Stomach (tissue), 9 donors: ENCODE measurements around the gene SORCS1. TPM values are rescaled to one million over a fixed set of nuclear protein-coding genes. Genes with fewer than 3 reads are reported as not detected.

Experiments used
- DNase-seq, 2 donors: peaks; one replicate each; pipeline versions ENCODE4 v3.0.0 to v3.0.0-alpha.2; 2013 to 2019
- H3K27ac ChIP-seq, 5 donors: fragments of 200-600 bp in 4 of 5; sonication (generic) in 4 of 5; one replicate each; pipeline ENCODE4 v1.5.1; 2013 to 2019; ENCODE audit warnings: mild to moderate bottlenecking in 1 of 5, moderate library complexity in 1 of 5
- H3K27me3 ChIP-seq, 3 donors: fragments of 200-600 bp; sonication (generic); one replicate each; pipeline ENCODE4 v1.5.1; 2017 to 2019; ENCODE audit warnings: mixed run types in 1 of 3
- H3K36me3 ChIP-seq, 4 donors: fragments of 200-600 bp; sonication (generic); 1 replicate in 3 of 4; 2 replicates in 1 of 4; pipeline ENCODE4 v1.5.1; 2016 to 2019
- H3K4me1 ChIP-seq, 4 donors: fragments of 200-600 bp; sonication (generic); one replicate each; pipeline ENCODE4 v1.5.1; 2016 to 2019
- H3K4me3 ChIP-seq, 4 donors: fragments of 200-600 bp; sonication (generic) in 3 of 4; one replicate each; pipeline ENCODE4 v1.5.1; 2016 to 2019; ENCODE audit warnings: mild to moderate bottlenecking in 1 of 4
- H3K9me3 ChIP-seq, 4 donors: fragments of 200-600 bp; sonication (generic); one replicate each; pipeline ENCODE4 v1.5.1; 2016 to 2019
- CTCF ChIP-seq, 7 experiments: fragments of 450-650 bp in 4 of 7; fragments of 200-600 bp in 3 of 7; sonication (generic) in 3 of 7; IDR thresholded peaks; one replicate each; pipeline ENCODE4 v1.5.1; 2016 to 2019; ENCODE audit warnings: antibody characterized with exemption in 7 of 7, control low read depth in 2 of 7, mild to moderate bottlenecking in 1 of 7
- EP300 ChIP-seq: sonication (generic); formaldehyde crosslinking; IDR thresholded peaks from one replicate; pipeline ENCODE4 v1.6.1; 2017; ENCODE audit warnings: antibody characterized with exemption
- POLR2A ChIP-seq, 4 donors: fragments of 450-650 bp; IDR thresholded peaks; one replicate each; pipeline ENCODE4 v1.6.1; 2016; ENCODE audit warnings: antibody characterized with exemption in 4 of 4, control low read depth in 2 of 4, mild to moderate bottlenecking in 1 of 4, moderate library complexity in 1 of 4
- POLR2AphosphoS5 ChIP-seq, 3 donors: sonication (generic); formaldehyde crosslinking; IDR thresholded peaks; one replicate each; pipeline ENCODE4 v1.6.1; 2016; ENCODE audit warnings: antibody characterized with exemption in 3 of 3
- WGBS, 5 donors: extraction: QIAGEN DNeasy Blood & Tissue Kit in 3 of 5; methylation state at CpG; one replicate each; pipeline versions ENCODE4 v1.1.5 to v1.1.7; 2013 to 2018; 5-methylcytosine and 5-hydroxymethylcytosine counted together
- intact Hi-C: fragments of 100-400 bp; cut with DNase I; formaldehyde crosslinking; loops from one replicate; pipeline ENCODE4 v1.15.1; 2023; ENCODE audit warnings: low total_unique reads
- polyA plus RNA-seq, 3 donors: library from polyadenylated mRNA; stranded (reverse); fragments of 200-250 nt; gene quantifications; one replicate each; pipeline ENCODE4 v1.2.3, GENCODE V29; 2013
- total RNA-seq, 5 donors: library from RNA; depleted of rRNA; stranded (reverse); fragments of >200 nt; gene quantifications; one replicate each; pipeline versions ENCODE4 v1.1.0 to v1.2.3, GENCODE V29; 2014 to 2016
- donor health status: healthy with polysubstance abuse.
- donor health status: Bipolar disorder and iron deficiency.
- donor health status: healthy.

The SORCS1 gene
- total and polyA plus RNA-seq, 8 donors = 0.25 to 10.1 (median 0.69) TPM

- 11 to 20% (median 15%) methylated on average over 7 of the region's 7 CpGs for WGBS, 5 donors
- H3K4me1 ChIP-seq = peaks cover 0 to 26% (median 8%) of the 10 kb centered on the region in 4 donors
- H3K4me3 ChIP-seq = peak overlapping the region; percentile 18 to 55 (median 50)
- no peaks in the 10 kb centered on the region for H3K36me3 ChIP-seq
- intact Hi-C loops = no loop called here
- peaks cover 0 to 5% (median 0%) of the 10 kb centered on the region in 4 donors for H3K9me3 ChIP-seq
- peak in 1 of 2 donors; percentile 33 for DNase-seq
- peak overlapping the region in 1 of 5 donors; percentile 70 for H3K27ac ChIP-seq
- H3K27me3 ChIP-seq = peaks cover 0 to 60% (median 18%) of the 10 kb centered on the region in 3 donors
- no peak for TF ChIP-seq POLR2A (IDR thresholded peaks at IDR 0.05)
- no peak for TF ChIP-seq EP300
- no peak for TF ChIP-seq POLR2AphosphoS5 (IDR thresholded peaks at IDR 0.05)
- no peak for TF ChIP-seq CTCF (IDR thresholded peaks at IDR 0.05)
Measured at GRCh38 chr10:107163076-107163855, 1.2 kb downstream of the SORCS1 start.

GRCh38 chr10:107160866-107161265, 3.6 kb downstream of the SORCS1 start:
- Histone ChIP-seq H3K4me1 (peaks cover 0 to 26% (median 8%) of the 10 kb centered on the region in 4 donors), H3K27me3 (peaks cover 0 to 39% (median 18%) of the 10 kb centered on the region in 3 donors), H3K9me3 (peaks cover 0 to 5% (median 0%) of the 10 kb centered on the region in 4 donors), H3K36me3 (no peaks in the 10 kb centered on the region), H3K4me3 (no peak overlapping the region), H3K27ac (no peak overlapping the region)
- intact Hi-C loops = no loop called here
- no peak for DNase-seq
- 35 to 54% (median 46%) methylated on average over 3 of the region's 3 CpGs for WGBS, 5 donors
- TF ChIP-seq CTCF (IDR thresholded peaks at IDR 0.05) (no peak), EP300 (no peak), POLR2A (IDR thresholded peaks at IDR 0.05) (no peak), POLR2AphosphoS5 (IDR thresholded peaks at IDR 0.05) (no peak)

GRCh38 chr10:107159871-107160270, 4.6 kb downstream of the SORCS1 start:
- TF ChIP-seq POLR2AphosphoS5 (IDR thresholded peaks at IDR 0.05) (no peak), POLR2A (IDR thresholded peaks at IDR 0.05) (no peak), EP300 (no peak), CTCF (IDR thresholded peaks at IDR 0.05) (no peak)
- no peaks in the 10 kb centered on the region for H3K36me3 ChIP-seq
- peaks cover 0 to 29% (median 14%) of the 10 kb centered on the region in 3 donors for H3K27me3 ChIP-seq
- peaks cover 0 to 5% (median 0%) of the 10 kb centered on the region in 4 donors for H3K9me3 ChIP-seq
- H3K4me1 ChIP-seq = peaks cover 0 to 19% (median 5%) of the 10 kb centered on the region in 4 donors
- intact Hi-C loops = no loop called here
- no peak overlapping the region for H3K4me3 ChIP-seq
- H3K27ac ChIP-seq = no peak overlapping the region
- 76 to 88% (median 83%) methylated on average over 4 of the region's 4 CpGs for WGBS, 5 donors
- DNase-seq = no peak

GRCh38 chr10:107157071-107157470, 7.4 kb downstream of the SORCS1 start:
- Histone ChIP-seq H3K27ac (no peak overlapping the region), H3K27me3 (peaks cover 0 to 7% (median 0%) of the 10 kb centered on the region in 3 donors), H3K36me3 (no peaks in the 10 kb centered on the region), H3K4me3 (no peak overlapping the region), H3K9me3 (peaks cover 0 to 6% (median 4%) of the 10 kb centered on the region in 4 donors), H3K4me1 (no peaks in the 10 kb centered on the region)
- no peak for TF ChIP-seq CTCF (IDR thresholded peaks at IDR 0.05)
- no peak for TF ChIP-seq POLR2AphosphoS5 (IDR thresholded peaks at IDR 0.05)
- no peak for TF ChIP-seq POLR2A (IDR thresholded peaks at IDR 0.05)
- TF ChIP-seq EP300 = no peak
- 39 to 66% (median 58%) methylated on average over 1 of the region's 1 CpG for WGBS, 5 donors
- DNase-seq = no peak
- intact Hi-C loops = no loop called here
